HEK293 (cell line): ENCODE results near the gene GSN.

Experiments used
- CTCF ChIA-PET: fragments of 350-600 bp; formaldehyde crosslinking; extraction: SDS; loops from one replicate; lab custom pipeline; 2021; ENCODE audit warnings: antibody characterized with exemption; lab: Yijun Ruan, JAX
- POLR2A ChIA-PET: fragments of 300-600 bp; formaldehyde crosslinking; extraction: SDS; loops from one replicate; lab custom pipeline; 2020; ENCODE audit warnings: antibody characterized with exemption, inconsistent platforms; lab: Yijun Ruan, JAX
- H3K27ac ChIP-seq: fragments of 200-500 bp; sonication (Bioruptor generic); 2 replicates; pipeline ENCODE4 v1.5.1; 2014; ENCODE audit warnings: low read depth, low read length, control low read depth, inconsistent platforms; ENCODE audit errors: extremely low read depth
- H3K36me3 ChIP-seq, 2 experiments: fragments of 200-500 bp in 1 of 2; sonication (Bioruptor generic) in 1 of 2; 1 replicate in 1 of 2; 2 replicates in 1 of 2; pipeline ENCODE4 v1.5.1; 2014 to 2017; ENCODE audit warnings: inconsistent platforms in 2 of 2, low read length in 2 of 2; ENCODE audit not compliant: control insufficient read depth in 2 of 2, insufficient read depth in 1 of 2
- H3K4me1 ChIP-seq: fragments of 200-500 bp; sonication (Bioruptor generic); 2 replicates; pipeline ENCODE4 v1.5.1; 2014; ENCODE audit warnings: mild to moderate bottlenecking, low read length, inconsistent platforms; ENCODE audit not compliant: control insufficient read depth, insufficient read depth
- H3K4me3 ChIP-seq: 2 replicates; pipeline ENCODE4 v1.5.1; 2011; ENCODE audit warnings: low read depth, mild to moderate bottlenecking, control low read depth, low read length, moderate library complexity
- H3K9me3 ChIP-seq: fragments of 200-500 bp; sonication (Bioruptor generic); 2 replicates; pipeline ENCODE4 v1.5.1; 2014; ENCODE audit warnings: low read depth, low read length, inconsistent platforms; ENCODE audit not compliant: control insufficient read depth, insufficient read depth
- GLI2 ChIP-seq: fragments of 450-650 bp; formaldehyde crosslinking; IDR thresholded peaks from 2 replicates; pipeline ENCODE4; 2017; ENCODE audit warnings: missing biosample characterization, missing genetic modification characterization, low read depth, borderline replicate concordance
- MYNN ChIP-seq: fragments of 450-650 bp; formaldehyde crosslinking; IDR thresholded peaks from 2 replicates; pipeline ENCODE4 v1.5.1; 2016; ENCODE audit warnings: missing biosample characterization, missing genetic modification characterization, borderline replicate concordance
- SP3 ChIP-seq: fragments of 450-650 bp; formaldehyde crosslinking; IDR thresholded peaks from 2 replicates; pipeline ENCODE4 v1.5.1; 2016; ENCODE audit warnings: missing biosample characterization, missing genetic modification characterization
- WT1 ChIP-seq: fragments of 450-650 bp; formaldehyde crosslinking; IDR thresholded peaks from 2 replicates; pipeline ENCODE4 v1.5.1; 2016; ENCODE audit warnings: missing biosample characterization, missing genetic modification characterization
- ZNF132 ChIP-seq: fragments of 450-650 bp; formaldehyde crosslinking; IDR thresholded peaks from 2 replicates; pipeline ENCODE4 v1.5.1; 2017; ENCODE audit warnings: missing biosample characterization, missing genetic modification characterization, borderline replicate concordance
- ZNF138 ChIP-seq: fragments of 450-650 bp; formaldehyde crosslinking; IDR thresholded peaks from 2 replicates; pipeline ENCODE4 v1.5.1; 2016; ENCODE audit warnings: missing biosample characterization, missing genetic modification characterization, borderline replicate concordance
- ZNF157 ChIP-seq: fragments of 450-650 bp; formaldehyde crosslinking; IDR thresholded peaks from 2 replicates; pipeline ENCODE4 v1.5.1; 2016; ENCODE audit warnings: missing biosample characterization, missing genetic modification characterization
- ZNF239 ChIP-seq: fragments of 450-650 bp; formaldehyde crosslinking; IDR thresholded peaks from 2 replicates; pipeline ENCODE4 v1.5.1; 2016; ENCODE audit warnings: missing biosample characterization, missing genetic modification characterization
- ZNF341 ChIP-seq: fragments of 450-650 bp; formaldehyde crosslinking; IDR thresholded peaks from 2 replicates; pipeline ENCODE4; 2016; ENCODE audit warnings: low read depth, missing biosample characterization, missing genetic modification characterization
- ZNF394 ChIP-seq: fragments of 450-650 bp; formaldehyde crosslinking; IDR thresholded peaks from 2 replicates; pipeline ENCODE4 v1.5.1; 2016; ENCODE audit warnings: missing biosample characterization, missing genetic modification characterization, mild to moderate bottlenecking, moderate library complexity, borderline replicate concordance
- ZNF549 ChIP-seq: fragments of 450-650 bp; IDR thresholded peaks from 2 replicates; pipeline ENCODE4 v1.5.1; 2018; ENCODE audit warnings: missing biosample characterization, missing genetic modification characterization, mild to moderate bottlenecking, inconsistent platforms, moderate library complexity
- ZNF707 ChIP-seq: fragments of 450-650 bp; formaldehyde crosslinking; IDR thresholded peaks from 2 replicates; pipeline ENCODE4 v1.5.1; 2016; ENCODE audit warnings: missing biosample characterization, missing genetic modification characterization
- ZNF747 ChIP-seq: fragments of 450-650 bp; formaldehyde crosslinking; IDR thresholded peaks from 2 replicates; pipeline ENCODE4 v1.5.1; 2016; ENCODE audit warnings: missing biosample characterization, missing genetic modification characterization
- ZSCAN23 ChIP-seq: fragments of 450-650 bp; formaldehyde crosslinking; IDR thresholded peaks from 2 replicates; pipeline ENCODE4 v1.5.1; 2016; ENCODE audit warnings: missing biosample characterization, missing genetic modification characterization
- TF ChIP-seq, protein P1 (sequence below): fragments of 450-650 bp; formaldehyde crosslinking; IDR thresholded peaks from 2 replicates; pipeline ENCODE4 v1.5.1; 2017; ENCODE audit warnings: missing biosample characterization, missing genetic modification characterization
- TF ChIP-seq, protein P2 (sequence below): fragments of 450-650 bp; formaldehyde crosslinking; IDR thresholded peaks from 2 replicates; pipeline ENCODE4 v1.5.1; 2016; ENCODE audit warnings: missing biosample characterization, missing genetic modification characterization
- TF ChIP-seq, protein P3 (sequence below): fragments of 450-650 bp; formaldehyde crosslinking; IDR thresholded peaks from 2 replicates; pipeline ENCODE4 v1.5.1; 2016; ENCODE audit warnings: missing biosample characterization, missing genetic modification characterization
- TF ChIP-seq, protein P4 (sequence below): fragments of 450-650 bp; formaldehyde crosslinking; IDR thresholded peaks from 2 replicates; pipeline ENCODE4 v1.5.1; 2016; ENCODE audit warnings: missing biosample characterization, missing genetic modification characterization
- TF ChIP-seq, protein P5 (sequence below): fragments of 450-650 bp; formaldehyde crosslinking; IDR thresholded peaks from 2 replicates; pipeline ENCODE4 v1.5.1; 2016; ENCODE audit warnings: missing biosample characterization, missing genetic modification characterization
- TF ChIP-seq, protein P6 (sequence below): fragments of 450-650 bp; formaldehyde crosslinking; IDR thresholded peaks from 2 replicates; pipeline ENCODE4 v1.5.1; 2017; ENCODE audit warnings: missing biosample characterization, missing genetic modification characterization

GSN gene

DNA sequence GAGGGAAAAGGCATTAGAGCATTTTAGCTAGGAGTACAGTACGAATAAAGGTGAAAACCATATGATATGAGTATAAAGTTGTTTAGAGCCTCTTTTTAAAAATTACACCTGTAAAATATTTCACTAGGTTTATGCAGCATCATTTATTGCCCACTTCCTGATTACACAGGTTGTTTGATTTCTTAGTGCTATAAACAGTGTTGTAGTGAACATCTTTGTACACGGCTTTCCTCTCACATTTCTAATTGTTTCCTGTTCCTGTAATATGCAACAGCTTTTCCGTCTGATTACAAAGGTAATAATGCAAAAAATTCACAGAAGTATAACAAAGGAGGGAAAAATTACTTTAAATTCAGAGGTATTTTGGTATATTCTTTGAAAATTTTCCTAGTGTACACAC is 89.0 kb downstream of the GSN start:
- peaks cover 0 to 19% of the 10 kb centered on the region in 2 experiments; a peak in 1 of 3 replicates for H3K36me3 ChIP-seq
- ChIA-PET POLR2A (interaction anchor here (0.7 kb wide), 1 partner anchor 217 kb away, joined by 3 read pairs; no protein-coding TSS in a partner anchor), CTCF (interaction anchor here (2.8 kb wide), 1 partner anchor 37 kb away, joined by 16 read pairs; no protein-coding TSS in a partner anchor)
- no peak overlapping the region for H3K27ac ChIP-seq
- H3K4me3 ChIP-seq: no peak overlapping the region
- no peaks in the 10 kb centered on the region for H3K9me3 ChIP-seq
- TF ChIP-seq, protein P1, sequence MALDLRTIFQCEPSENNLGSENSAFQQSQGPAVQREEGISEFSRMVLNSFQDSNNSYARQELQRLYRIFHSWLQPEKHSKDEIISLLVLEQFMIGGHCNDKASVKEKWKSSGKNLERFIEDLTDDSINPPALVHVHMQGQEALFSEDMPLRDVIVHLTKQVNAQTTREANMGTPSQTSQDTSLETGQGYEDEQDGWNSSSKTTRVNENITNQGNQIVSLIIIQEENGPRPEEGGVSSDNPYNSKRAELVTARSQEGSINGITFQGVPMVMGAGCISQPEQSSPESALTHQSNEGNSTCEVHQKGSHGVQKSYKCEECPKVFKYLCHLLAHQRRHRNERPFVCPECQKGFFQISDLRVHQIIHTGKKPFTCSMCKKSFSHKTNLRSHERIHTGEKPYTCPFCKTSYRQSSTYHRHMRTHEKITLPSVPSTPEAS: no peak
- TF ChIP-seq ZNF132 (tag by site-specific recombination) (no peak), ZSCAN23 (tag by site-specific recombination) (no peak)
- TF ChIP-seq, protein P2, sequence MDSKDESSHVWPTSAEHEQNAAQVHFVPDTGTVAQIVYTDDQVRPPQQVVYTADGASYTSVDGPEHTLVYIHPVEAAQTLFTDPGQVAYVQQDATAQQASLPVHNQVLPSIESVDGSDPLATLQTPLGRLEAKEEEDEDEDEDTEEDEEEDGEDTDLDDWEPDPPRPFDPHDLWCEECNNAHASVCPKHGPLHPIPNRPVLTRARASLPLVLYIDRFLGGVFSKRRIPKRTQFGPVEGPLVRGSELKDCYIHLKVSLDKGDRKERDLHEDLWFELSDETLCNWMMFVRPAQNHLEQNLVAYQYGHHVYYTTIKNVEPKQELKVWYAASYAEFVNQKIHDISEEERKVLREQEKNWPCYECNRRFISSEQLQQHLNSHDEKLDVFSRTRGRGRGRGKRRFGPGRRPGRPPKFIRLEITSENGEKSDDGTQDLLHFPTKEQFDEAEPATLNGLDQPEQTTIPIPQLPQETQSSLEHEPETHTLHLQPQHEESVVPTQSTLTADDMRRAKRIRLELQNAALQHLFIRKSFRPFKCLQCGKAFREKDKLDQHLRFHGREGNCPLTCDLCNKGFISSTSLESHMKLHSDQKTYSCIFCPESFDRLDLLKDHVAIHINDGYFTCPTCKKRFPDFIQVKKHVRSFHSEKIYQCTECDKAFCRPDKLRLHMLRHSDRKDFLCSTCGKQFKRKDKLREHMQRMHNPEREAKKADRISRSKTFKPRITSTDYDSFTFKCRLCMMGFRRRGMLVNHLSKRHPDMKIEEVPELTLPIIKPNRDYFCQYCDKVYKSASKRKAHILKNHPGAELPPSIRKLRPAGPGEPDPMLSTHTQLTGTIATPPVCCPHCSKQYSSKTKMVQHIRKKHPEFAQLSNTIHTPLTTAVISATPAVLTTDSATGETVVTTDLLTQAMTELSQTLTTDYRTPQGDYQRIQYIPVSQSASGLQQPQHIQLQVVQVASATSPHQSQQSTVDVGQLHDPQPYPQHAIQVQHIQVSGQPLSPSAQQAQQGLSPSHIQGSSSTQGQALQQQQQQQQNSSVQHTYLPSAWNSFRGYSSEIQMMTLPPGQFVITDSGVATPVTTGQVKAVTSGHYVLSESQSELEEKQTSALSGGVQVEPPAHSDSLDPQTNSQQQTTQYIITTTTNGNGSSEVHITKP (tag by site-specific recombination): 0 out of 2 replicates have a peak, but pooled peaks have one; percentile 64
- no peaks in the 10 kb centered on the region for H3K4me1 ChIP-seq

DNA sequence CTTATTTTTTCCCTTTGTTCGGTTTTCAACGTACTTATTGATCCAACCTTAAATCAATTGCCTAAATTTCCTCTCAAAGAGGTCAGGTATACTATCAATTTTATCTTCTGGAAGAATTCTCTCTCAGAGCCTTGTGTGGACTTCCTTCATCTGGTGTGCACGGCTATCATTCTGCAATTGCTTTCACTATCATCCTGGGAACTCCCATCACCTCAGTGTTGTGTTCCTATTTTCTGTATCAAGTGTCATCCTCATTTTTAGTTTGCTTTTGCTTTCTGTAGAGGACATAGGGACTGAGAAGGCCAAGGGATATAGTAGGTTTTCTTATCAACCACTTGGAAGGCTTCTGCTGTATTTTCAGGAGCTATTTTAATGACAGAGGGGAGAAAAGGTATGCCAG is 90.8 kb downstream of the GSN start:
- no peak overlapping the region for H3K27ac ChIP-seq
- peaks cover 4% of the 10 kb centered on the region; the same call in 1 of the 2 replicates for H3K4me1 ChIP-seq
- ChIA-PET CTCF (interaction anchor here (1.0 to 2.8 kb wide), 2 partner anchors 14 to 38 kb away, joined by 4 to 16 read pairs; no protein-coding TSS in a partner anchor), POLR2A (no interaction called here)
- H3K36me3 ChIP-seq: peaks cover 0 to 4% of the 10 kb centered on the region in 2 experiments; a peak in 1 of 3 replicates
- H3K9me3 ChIP-seq: no peaks in the 10 kb centered on the region
- TF ChIP-seq, protein P3, sequence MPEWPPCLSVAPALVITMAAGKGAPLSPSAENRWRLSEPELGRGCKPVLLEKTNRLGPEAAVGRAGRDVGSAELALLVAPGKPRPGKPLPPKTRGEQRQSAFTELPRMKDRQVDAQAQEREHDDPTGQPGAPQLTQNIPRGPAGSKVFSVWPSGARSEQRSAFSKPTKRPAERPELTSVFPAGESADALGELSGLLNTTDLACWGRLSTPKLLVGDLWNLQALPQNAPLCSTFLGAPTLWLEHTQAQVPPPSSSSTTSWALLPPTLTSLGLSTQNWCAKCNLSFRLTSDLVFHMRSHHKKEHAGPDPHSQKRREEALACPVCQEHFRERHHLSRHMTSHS (tag by site-specific recombination): no peak
- TF ChIP-seq, protein P4, sequence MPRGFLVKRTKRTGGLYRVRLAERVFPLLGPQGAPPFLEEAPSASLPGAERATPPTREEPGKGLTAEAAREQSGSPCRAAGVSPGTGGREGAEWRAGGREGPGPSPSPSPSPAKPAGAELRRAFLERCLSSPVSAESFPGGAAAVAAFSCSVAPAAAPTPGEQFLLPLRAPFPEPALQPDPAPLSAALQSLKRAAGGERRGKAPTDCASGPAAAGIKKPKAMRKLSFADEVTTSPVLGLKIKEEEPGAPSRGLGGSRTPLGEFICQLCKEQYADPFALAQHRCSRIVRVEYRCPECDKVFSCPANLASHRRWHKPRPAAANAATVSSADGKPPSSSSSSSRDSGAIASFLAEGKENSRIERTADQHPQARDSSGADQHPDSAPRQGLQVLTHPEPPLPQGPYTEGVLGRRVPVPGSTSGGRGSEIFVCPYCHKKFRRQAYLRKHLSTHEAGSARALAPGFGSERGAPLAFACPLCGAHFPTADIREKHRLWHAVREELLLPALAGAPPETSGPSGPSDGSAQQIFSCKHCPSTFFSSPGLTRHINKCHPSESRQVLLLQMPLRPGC (tag by site-specific recombination): no peak
- no peak for TF ChIP-seq ZNF394 (tag by site-specific recombination)
- no peak for TF ChIP-seq ZNF239 (tag by site-specific recombination)
- no peak for TF ChIP-seq MYNN (tag by site-specific recombination)
- no peak for TF ChIP-seq ZNF549 (tag by site-specific recombination)
- no peak for TF ChIP-seq SP3
- TF ChIP-seq, protein P5, sequence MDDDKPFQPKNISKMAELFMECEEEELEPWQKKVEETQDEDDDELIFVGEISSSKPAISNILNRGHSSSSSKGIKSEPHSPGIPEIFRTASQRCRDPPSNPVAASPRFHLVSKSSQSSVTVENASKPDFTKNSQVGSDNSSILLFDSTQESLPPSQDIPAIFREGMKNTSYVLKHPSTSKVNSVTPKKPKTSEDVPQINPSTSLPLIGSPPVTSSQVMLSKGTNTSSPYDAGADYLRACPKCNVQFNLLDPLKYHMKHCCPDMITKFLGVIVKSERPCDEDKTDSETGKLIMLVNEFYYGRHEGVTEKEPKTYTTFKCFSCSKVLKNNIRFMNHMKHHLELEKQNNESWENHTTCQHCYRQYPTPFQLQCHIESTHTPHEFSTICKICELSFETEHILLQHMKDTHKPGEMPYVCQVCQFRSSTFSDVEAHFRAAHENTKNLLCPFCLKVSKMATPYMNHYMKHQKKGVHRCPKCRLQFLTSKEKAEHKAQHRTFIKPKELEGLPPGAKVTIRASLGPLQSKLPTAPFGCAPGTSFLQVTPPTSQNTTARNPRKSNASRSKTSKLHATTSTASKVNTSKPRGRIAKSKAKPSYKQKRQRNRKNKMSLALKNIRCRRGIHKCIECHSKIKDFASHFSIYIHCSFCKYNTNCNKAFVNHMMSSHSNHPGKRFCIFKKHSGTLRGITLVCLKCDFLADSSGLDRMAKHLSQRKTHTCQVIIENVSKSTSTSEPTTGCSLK (tag by site-specific recombination): no peak
- TF ChIP-seq GLI2 (tag by site-specific recombination): no peak
- no peak for TF ChIP-seq ZNF157
- TF ChIP-seq ZNF707: no peak
- TF ChIP-seq ZNF341 (tag by site-specific recombination): no peak
- no peak for TF ChIP-seq ZNF138 (tag by site-specific recombination)
- TF ChIP-seq WT1 (tag by site-specific recombination): no peak
- TF ChIP-seq, protein P6, sequence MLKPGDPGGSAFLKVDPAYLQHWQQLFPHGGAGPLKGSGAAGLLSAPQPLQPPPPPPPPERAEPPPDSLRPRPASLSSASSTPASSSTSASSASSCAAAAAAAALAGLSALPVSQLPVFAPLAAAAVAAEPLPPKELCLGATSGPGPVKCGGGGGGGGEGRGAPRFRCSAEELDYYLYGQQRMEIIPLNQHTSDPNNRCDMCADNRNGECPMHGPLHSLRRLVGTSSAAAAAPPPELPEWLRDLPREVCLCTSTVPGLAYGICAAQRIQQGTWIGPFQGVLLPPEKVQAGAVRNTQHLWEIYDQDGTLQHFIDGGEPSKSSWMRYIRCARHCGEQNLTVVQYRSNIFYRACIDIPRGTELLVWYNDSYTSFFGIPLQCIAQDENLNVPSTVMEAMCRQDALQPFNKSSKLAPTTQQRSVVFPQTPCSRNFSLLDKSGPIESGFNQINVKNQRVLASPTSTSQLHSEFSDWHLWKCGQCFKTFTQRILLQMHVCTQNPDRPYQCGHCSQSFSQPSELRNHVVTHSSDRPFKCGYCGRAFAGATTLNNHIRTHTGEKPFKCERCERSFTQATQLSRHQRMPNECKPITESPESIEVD: no peak
- no peak for TF ChIP-seq ZNF747 (tag by site-specific recombination)
- TF ChIP-seq, all 188 proteins: peak for 0
- no peak overlapping the region for H3K4me3 ChIP-seq
